ENCODE data around the gene TRPV6.

Gene TRPV6

GRCh38 chr7:142908290-142908689, 22.7 kb upstream of the TRPV6 start:
- DNase-seq (ENCODE audit: low read depth, low spot score) = no peak

DNA sequence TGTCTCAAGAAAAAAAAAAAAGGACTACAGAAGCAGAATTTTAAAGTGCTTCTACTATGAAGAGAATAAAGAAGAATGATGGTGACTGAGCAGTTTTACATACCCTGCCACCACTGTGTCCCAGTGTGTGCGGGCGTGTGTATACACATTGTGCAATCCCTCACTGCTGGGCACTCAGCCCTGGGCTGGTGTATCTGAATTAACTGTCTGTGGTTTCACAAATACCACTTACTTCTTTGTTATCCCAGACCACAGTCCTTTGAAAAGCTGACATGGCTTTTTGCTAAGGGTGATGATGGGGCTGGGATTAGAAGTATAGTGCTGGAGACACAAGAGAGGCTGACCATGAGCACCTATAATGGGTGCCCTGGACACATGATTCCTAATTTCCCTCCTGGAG, 21.1 kb upstream of the TRPV6 start:
- DNase-seq (ENCODE audit: low read depth, low spot score) = no peak

DNA sequence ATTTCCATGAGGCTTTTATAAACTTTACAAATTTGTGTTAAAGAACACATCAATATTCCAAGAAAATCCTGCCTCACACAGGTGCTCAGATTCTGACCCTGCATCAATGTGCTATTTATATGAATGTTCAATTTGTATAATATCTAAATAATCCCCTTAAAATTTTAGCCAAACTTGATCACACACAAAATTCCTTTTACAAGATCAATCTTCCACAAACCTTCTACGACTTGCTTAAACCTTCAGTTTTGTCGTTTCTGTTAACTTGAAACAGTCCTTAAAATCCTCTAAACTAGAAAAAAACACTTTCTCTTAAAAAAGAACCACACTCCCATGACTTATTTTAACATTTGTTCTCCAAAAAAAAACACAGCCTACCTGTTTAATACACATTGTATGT, 20.2 kb upstream of the TRPV6 start:
- no peak for DNase-seq (ENCODE audit: low read depth, low spot score)

DNA sequence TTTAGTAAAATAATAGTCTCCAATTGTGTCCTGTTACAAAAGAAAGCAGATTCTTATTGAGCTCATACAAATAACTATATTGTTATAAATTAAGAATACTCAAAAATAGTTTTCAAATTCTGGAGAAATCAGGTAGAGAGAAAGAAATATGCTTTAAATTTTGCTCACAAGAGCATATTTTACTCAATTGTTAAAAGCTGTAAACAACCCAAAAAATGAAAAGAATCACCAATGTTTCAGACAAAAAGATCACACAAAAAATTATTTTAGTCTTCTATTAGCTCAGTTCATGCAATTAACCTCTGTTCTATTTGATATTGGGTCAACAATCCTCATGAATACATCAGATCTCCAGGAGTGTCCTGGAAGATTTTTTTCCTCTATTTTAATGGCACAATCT, 18.6 kb upstream of the TRPV6 start:
- DNase-seq (ENCODE audit: low read depth, low spot score) = no peak

DNA sequence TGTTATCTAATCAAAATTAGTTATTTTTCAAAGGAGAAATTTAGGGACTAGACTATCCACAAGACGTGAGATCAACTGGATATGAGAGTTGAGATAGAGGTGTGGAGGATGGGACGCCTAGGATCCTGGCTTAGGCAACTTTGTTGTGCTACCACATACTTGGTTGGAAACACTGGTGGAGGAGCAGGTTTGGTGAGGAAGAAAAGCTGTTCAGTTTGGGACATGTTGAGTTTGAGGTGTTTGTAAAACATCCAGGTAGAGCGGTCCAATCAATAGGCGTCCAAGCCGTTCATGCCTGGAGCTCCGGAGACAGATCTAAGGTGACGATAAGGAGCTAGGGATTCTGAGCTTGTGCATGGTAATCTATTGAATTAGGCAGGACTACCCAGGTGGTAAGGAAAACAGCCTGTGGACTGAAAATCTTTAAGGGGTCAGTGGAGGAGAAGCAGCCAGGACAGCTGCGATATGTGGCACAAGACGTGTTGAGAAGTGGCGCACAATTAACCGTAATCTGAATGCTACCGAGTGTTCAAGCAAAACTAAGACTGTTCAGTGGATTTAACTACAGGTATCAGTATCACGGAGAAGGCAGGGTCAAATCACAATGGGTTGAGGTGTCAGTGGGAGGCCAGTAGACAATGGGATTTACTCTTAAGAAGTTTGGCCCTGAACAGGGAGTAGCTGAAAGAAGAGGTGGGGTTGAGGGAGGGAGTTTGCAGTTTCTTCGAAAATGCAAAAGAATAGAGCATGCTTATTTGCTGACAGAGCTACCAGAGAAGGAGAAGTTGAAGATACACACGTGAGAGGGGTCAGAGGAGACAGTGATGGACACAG, 16.1 kb upstream of the TRPV6 start:
- no peak for DNase-seq (ENCODE audit: low read depth, low spot score)

DNA sequence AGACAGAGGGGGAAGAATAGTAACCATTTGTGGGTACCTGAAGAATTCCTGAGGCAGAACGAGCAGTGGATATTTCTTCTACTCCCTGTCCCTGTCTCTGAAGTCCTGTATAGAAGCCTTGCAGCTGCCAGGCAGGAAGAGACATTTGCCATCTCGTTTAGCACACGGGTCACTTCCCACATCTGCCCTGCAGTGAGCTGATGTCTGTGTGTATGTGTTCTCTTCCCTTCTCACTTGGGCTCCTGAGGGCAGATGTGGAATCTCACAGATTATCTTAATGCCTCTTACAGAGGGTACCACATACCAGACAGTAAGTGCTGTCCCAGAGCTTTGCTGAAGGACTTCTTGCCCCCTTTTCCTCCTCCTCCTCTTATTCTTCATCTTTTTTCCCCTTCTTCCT, 14.1 kb upstream of the TRPV6 start:
- DNase-seq (ENCODE audit: low read depth, low spot score) = no peak

DNA sequence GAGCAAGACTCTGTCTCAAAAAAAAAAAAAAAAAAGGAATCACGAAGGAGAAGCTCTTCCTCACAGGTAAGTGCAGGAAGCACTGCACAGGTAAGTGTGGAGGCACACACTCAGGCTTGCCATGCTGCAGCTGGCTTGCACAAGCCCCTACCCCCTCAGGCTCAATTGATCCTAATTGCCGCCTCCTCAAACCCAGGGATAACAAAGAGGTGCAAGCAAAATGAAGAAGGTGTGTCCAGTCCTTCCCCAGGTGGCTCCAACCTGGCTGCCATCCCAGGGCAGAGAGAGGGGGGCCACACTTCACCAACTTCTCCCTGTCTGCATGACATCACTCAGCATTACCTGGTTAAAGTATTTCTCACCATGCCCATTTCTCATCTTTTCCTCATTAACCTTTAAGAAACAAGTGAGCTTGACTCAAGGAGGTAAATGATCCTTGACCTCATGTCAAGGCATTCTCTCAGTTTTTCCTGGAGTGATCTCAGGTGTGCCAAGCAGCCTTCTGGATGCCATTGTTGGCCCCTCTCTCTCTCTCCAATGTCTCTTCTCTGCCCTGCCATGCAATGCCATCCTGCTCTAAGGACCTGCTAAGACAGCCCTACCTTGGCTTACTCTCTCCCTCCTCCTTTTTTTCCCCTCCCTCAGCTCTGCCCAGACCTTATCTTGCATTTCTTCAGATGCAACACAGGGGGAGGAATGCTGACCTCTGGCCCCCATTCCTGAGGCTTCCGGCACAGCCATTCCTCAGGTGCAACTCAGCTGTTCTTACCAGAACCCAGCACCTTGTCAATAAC, 13.0 kb upstream of the TRPV6 start:
- DNase-seq (ENCODE audit: low read depth, low spot score) = no peak

DNA sequence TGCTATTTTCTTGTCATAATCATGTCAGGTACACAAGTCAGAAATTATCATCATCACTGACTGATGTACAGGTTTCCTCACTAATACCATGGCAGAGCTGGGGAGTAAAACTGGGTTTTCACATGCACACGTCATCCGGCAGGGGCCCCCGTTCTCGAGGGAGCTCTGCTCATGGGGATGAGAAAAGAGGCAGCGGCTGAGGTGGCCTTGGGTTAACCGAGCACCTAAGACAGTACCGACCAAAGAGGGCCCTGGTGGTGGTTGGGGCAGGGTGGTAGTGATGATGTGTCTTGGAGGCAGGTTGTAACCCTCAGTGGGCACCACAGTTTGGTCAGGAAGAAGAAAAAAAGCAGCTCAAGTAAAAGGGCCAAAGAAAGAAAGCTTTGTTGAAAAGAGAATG, 12.1 kb upstream of the TRPV6 start:
- no peak for DNase-seq (ENCODE audit: low read depth, low spot score)

GRCh38 chr7:142896741-142897379, 11.3 kb upstream of the TRPV6 start:
- DNase-seq (ENCODE audit: low read depth, low spot score) = no peak

- DNase-seq (ENCODE audit: low read depth, low spot score) = no peak
Measured at GRCh38 chr7:142896151-142896550, 10.6 kb upstream of the TRPV6 start.

DNA sequence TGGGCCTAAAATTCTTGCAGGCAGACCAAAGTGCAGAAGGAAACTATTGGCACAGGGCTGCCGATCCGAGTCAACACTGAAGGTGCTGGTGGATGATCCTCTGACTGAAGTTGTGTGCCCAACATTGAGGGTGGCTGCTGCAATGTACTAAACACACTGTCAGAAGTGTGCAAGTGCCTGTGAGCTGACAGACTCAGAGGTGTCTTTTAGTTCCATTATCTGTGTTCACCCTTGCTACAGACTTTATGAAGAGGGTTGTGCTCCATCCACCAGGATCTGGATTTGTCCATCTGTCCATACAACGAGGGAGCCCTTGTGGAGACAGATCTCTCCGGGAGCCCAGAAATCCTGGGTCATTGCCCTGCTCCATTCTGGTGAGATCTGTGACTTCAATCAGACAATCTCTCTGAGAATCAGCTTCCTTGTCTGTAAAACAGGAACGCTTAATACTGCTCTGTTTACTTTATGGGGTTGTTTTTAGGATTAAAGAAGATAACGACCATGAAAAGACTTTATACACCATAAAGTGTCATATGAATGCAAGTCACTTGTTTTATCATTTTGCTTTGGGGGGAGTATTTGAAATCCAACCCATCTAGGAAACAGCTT, 9.5 kb upstream of the TRPV6 start:
- DNase-seq (ENCODE audit: low read depth, low spot score) = no peak

DNA sequence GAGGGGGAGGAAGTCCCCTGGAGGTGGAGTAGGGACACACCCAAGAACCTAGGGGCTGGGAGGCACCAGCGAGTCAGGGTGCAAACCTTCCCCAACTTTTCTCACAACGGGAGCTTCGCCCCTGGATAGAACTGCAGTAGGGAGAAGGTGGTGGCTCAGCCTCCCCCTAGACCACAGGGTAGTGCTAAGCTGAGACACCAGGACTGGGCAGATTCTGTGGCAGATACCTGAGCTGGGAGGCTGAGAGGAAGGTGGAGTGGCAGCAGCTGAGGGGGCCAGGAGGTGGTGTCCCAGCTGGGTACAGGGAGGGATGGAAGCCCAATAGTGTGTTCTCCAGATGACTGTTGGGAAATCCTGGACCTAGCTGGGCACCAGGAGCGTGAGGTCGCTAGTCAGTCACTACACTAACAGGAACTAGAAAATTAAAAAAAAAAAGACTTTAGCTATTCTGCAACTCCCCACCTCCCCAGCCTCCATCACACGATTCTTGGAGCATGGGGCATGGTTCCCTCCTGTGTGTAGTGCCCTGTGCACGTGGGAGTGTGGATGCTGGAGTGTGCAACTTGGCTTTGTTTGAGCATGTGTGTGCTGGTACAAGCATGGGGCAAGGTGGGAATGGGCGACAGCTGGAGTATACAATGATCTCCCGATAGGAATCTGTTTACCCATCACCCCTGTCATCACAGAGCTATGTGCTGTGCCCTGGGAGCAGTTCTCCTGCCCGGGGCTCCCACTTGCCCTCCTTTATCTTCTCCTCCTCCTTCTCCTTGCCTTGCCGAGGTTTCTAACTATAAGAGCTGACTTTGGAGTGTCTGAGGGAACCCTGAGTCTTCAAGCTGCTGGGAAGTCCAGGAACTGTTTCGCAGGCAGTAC, 8.8 kb upstream of the TRPV6 start:
- DNase-seq (ENCODE audit: low read depth, low spot score) = no peak

DNA sequence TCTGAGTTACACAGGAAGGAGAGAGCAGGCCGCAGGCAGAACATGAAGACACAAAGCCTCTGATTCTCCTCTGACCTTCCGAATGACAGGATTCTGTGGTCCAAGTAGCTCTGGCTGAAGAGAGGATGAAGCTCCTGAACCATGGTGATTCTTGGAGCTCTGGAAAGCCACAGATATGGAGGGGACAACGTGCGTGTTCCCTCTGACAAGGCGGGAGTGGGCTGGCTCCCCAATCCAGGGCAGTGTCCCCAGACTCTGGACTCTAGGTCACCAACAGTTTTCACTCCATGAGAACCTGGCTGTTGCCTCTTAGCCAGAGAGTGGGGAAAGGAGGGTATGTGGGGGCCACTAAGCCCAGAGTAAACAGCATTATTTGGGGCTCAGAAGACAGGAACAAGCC, 7.4 kb upstream of the TRPV6 start:
- no peak for DNase-seq (ENCODE audit: low read depth, low spot score)

DNA sequence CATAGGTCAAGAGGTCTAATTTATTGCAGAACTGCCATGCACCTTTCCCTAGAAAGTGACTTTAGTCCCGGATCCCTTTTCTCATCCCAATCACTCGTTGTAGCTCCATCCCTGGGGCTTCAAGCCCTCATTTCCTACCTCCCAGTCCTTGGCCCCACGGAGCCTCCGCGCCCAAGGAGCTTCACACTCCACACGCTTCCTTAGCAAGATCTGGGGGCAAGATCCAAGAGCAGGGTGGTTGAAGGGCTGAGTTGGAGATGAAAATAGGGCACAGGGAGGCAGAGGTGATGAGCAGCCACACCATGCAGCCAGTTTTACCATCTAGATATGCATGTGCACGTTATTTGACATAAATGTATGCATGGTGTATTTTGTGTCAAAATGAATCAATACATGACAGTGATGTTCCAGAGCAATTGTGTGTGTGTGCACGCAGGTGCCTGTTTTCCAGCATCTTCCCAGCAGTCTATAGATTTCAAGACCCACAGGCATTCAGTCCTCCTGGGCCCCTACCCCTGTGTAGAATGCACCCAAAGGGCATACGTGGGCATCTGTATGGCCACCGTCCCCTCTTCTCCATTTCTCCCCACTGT, 6.0 kb upstream of the TRPV6 start:
- no peak for DNase-seq (ENCODE audit: low read depth, low spot score)

DNA sequence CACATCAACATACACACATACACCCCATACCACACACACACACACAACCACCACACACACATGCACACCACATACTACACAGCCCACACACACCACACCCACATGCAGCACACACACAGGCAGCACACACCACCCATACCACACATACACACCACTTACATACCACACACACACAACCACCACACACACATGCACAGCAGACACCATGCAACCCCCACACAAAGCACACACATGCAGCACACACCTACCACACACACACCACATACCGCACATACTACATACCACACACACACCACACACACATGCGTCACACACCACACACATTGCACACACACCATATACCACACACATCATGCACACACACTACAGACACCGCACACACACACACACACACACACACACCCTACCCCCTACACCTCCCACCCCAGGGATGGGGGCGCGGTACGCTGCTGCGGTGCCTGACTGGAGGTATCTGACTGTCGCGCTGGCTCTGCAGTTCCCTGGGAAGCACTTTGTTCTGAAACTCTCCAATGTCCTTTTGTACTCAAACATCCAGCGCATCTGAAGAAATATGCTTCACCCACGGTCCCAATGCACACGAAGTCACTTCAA, 5.4 kb upstream of the TRPV6 start:
- no peak for DNase-seq (ENCODE audit: low read depth, low spot score)

DNA sequence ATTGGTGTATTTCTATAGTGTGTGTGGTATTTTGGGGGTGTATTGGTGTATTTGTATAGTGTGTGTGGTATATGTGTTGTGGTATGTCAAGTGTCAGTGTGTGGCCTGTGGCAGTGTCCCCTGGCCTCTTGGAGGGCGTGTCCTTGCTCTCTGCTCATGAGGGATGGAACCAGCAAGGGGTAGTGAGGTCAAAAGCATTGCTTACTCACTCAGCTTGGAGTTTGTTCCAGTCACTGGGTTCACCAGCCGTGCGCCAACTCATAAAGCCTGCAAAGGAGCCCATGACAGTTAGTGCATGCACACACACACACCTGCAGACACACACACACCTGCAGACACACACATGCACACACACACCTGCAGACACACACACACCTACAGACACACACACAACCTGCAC, 4.3 kb upstream of the TRPV6 start:
- no peak for DNase-seq (ENCODE audit: low read depth, low spot score)

GRCh38 chr7:142887282-142888015, 1.9 kb upstream of the TRPV6 start:
- no peak for DNase-seq (ENCODE audit: low read depth, low spot score)

- DNase-seq (ENCODE audit: low read depth, low spot score) = no peak
Measured at GRCh38 chr7:142886866-142887265, 1.3 kb upstream of the TRPV6 start.

DNA sequence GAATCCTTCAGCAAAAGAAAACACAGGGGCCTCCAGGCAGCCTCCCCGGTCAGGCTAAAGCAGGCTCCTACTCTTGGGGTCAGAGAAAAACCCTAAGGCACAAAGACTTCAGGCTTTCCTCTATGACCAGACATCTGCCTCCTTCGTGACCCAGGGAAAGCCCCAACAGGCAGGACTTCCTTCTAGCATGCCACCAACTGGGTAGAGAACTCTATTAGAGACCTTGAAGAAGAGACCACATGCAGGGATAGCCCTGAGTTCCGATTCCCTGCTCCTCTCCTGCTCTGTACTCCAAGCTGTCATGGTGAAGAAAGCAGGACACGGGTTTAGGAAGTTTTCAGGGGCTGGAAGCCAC, 1.3 kb downstream of the TRPV6 start:
- no peak for DNase-seq (ENCODE audit: low read depth, low spot score)
